Muscle of leg (tissue), 11 donors: ENCODE results near the gene RAI14. TPM values are rescaled to one million over a fixed set of nuclear protein-coding genes. Genes with fewer than 3 reads are reported as not detected.

Experiments used
- DNase-seq: peaks from one replicate; pipeline ENCODE4 v3.0.0; 2013
- H3K27ac ChIP-seq: one replicate; pipeline ENCODE4 v1.5.1; 2013; ENCODE audit warnings: mild to moderate bottlenecking, low read length, control low read depth
- H3K27me3 ChIP-seq: one replicate; pipeline ENCODE4 v1.6.1; 2013; ENCODE audit warnings: low read length; ENCODE audit not compliant: control insufficient read depth, insufficient read depth
- H3K36me3 ChIP-seq: one replicate; pipeline ENCODE4 v1.6.1; 2013; ENCODE audit warnings: low read length; ENCODE audit not compliant: control insufficient read depth, insufficient read depth
- H3K4me1 ChIP-seq: one replicate; pipeline ENCODE4 v1.6.1; 2013; ENCODE audit warnings: low read length; ENCODE audit not compliant: control insufficient read depth, insufficient read depth
- H3K4me3 ChIP-seq: one replicate; pipeline ENCODE4 v1.5.1; 2013; ENCODE audit warnings: low read length, control low read depth
- H3K9me3 ChIP-seq: replicated peaks from 2 replicates; pipeline ENCODE4 v1.6.1; 2013; ENCODE audit warnings: low read depth, low read length; ENCODE audit not compliant: control insufficient read depth
- WGBS: methylation state at CpG from one replicate; pipeline ENCODE4 v1.1.5; 2013; ENCODE audit warnings: missing lambda C conversion rate; ENCODE audit not compliant: insufficient coverage; 5-methylcytosine and 5-hydroxymethylcytosine counted together
- polyA plus RNA-seq, 8 donors: library from polyadenylated mRNA; unstranded; fragments of 120-200 nt; gene quantifications; one replicate each; pipeline versions ENCODE4 v1.2.1 to v1.2.3, GENCODE V29; 2013; ENCODE audit warnings: inconsistent platforms in 1 of 8, low replicate concordance in 1 of 8; ENCODE audit not compliant: insufficient read length in 8 of 8, insufficient read depth in 1 of 8
- total RNA-seq: library from RNA; stranded (reverse); fragments of 120-200 nt; gene quantifications from one replicate; pipeline ENCODE4 v1.2.4, GENCODE V29; 2013

Gene RAI14
- total and polyA plus RNA-seq, 9 donors: 15.7 to 40.4 (median 24.3) TPM

DNA sequence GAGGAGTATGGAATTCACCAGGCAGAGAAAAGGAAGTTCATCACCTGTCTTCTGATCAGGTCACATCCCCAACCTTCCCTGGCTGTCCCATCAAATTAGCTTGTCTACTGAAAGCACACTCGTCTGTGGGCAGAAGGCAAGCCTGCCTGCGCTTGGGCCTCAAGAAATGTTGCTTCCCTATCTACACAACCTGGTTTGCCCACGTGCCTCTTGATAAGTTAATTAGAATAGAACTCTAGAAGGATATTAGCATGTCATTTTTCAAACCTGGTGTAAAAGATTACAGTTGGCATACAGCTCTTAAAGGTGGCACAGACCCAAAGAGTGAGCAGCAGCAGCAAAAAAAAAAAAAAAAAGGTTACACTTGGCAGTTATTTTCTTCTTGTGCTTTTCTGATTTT lies 188.0 kb downstream of the RAI14 start:
- peaks cover 3% of the 10 kb centered on the region for H3K4me1 ChIP-seq
- no CpG with 5 or more reads among the region's 3 CpGs for WGBS
- DNase-seq: no peak

GRCh38 chr5:34844999-34845398 lies 188.9 kb downstream of the RAI14 start:
- Histone ChIP-seq H3K4me3 (no peak overlapping the region), H3K9me3 (no peaks in the 10 kb centered on the region), H3K27me3 (peaks cover 2% of the 10 kb centered on the region), H3K36me3 (no peaks in the 10 kb centered on the region), H3K4me1 (no peaks in the 10 kb centered on the region), H3K27ac (no peak overlapping the region)
- WGBS: no CpG with 5 or more reads among the region's 4 CpGs
- DNase-seq: no peak

More for the DNA sequence above, 188.0 kb downstream of the RAI14 start:
- peaks cover 2% of the 10 kb centered on the region for H3K27me3 ChIP-seq
- no peaks in the 10 kb centered on the region for H3K9me3 ChIP-seq
- H3K27ac ChIP-seq: no peak overlapping the region
- H3K36me3 ChIP-seq: no peaks in the 10 kb centered on the region
- no peak overlapping the region for H3K4me3 ChIP-seq

DNA sequence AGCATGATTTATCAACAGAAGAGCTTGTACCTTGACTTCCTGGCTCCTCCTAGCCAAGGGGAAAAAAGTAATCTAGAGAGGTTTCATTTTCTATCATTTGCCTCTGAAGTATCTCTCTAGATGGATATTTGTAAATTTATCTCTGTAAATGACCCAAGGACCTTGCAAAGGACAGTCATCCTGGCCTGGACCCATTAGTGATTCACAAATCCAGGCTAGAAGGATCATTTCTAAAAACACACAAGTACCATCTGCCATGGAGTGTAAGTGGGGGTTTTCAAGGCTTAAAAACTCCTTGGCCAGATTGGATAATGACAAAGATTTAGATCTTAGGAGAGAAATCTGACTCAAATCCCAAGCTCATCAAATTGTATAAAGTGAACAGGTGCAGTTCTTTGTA lies 190.9 kb downstream of the RAI14 start:
- Histone ChIP-seq H3K27ac (no peak overlapping the region), H3K9me3 (no peaks in the 10 kb centered on the region), H3K27me3 (peaks cover 2% of the 10 kb centered on the region), H3K36me3 (no peaks in the 10 kb centered on the region), H3K4me3 (no peak overlapping the region), H3K4me1 (no peaks in the 10 kb centered on the region)
- DNase-seq: no peak

DNA sequence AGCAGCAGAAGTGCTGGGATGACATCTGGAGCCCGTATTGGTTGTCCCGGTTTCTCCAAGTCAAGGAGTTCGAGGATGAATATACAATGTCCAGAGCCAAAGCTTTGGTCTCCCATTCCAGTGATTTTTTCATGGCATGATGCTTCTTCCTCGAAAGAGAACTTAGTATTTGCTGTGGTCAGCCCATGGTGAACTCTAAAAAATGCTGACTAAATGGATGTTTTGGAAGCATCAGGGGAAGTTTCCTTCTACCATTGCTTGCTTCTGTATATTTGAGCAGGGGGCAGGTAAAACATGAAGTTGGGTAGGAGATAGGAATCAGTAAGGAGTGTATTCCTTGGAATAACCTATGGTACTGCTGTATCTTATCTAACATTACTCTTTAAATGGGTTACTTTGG lies 191.4 kb downstream of the RAI14 start:
- Histone ChIP-seq H3K27me3 (peaks cover 2% of the 10 kb centered on the region), H3K4me3 (no peak overlapping the region), H3K4me1 (no peaks in the 10 kb centered on the region), H3K27ac (no peak overlapping the region), H3K9me3 (no peaks in the 10 kb centered on the region), H3K36me3 (no peaks in the 10 kb centered on the region)
- no peak for DNase-seq
- WGBS: 80% methylated on average over 3 of the region's 4 CpGs

GRCh38 chr5:34848230-34848629 lies 192.1 kb downstream of the RAI14 start:
- Histone ChIP-seq H3K4me3 (no peak overlapping the region), H3K9me3 (no peaks in the 10 kb centered on the region), H3K4me1 (no peaks in the 10 kb centered on the region), H3K27ac (no peak overlapping the region), H3K36me3 (no peaks in the 10 kb centered on the region), H3K27me3 (peaks cover 2% of the 10 kb centered on the region)
- DNase-seq: no peak
- no CpG with 5 or more reads among the region's 2 CpGs for WGBS

GRCh38 chr5:34849253-34849652 lies 193.1 kb downstream of the RAI14 start:
- peaks cover 2% of the 10 kb centered on the region for H3K27me3 ChIP-seq
- H3K4me3 ChIP-seq: no peak overlapping the region
- H3K36me3 ChIP-seq: no peaks in the 10 kb centered on the region
- WGBS: no CpG with 5 or more reads among the region's 3 CpGs
- no peak overlapping the region for H3K27ac ChIP-seq
- no peak for DNase-seq
- no peaks in the 10 kb centered on the region for H3K4me1 ChIP-seq
- no peaks in the 10 kb centered on the region for H3K9me3 ChIP-seq

GRCh38 chr5:34854459-34855174 lies 198.5 kb downstream of the RAI14 start:
- H3K4me1 ChIP-seq: no peaks in the 10 kb centered on the region
- 45% methylated on average over 2 of the region's 4 CpGs for WGBS
- H3K9me3 ChIP-seq: no peaks in the 10 kb centered on the region
- no peaks in the 10 kb centered on the region for H3K27me3 ChIP-seq
- no peak for DNase-seq
- no peaks in the 10 kb centered on the region for H3K36me3 ChIP-seq
- H3K4me3 ChIP-seq: no peak overlapping the region
- H3K27ac ChIP-seq: no peak overlapping the region

DNA sequence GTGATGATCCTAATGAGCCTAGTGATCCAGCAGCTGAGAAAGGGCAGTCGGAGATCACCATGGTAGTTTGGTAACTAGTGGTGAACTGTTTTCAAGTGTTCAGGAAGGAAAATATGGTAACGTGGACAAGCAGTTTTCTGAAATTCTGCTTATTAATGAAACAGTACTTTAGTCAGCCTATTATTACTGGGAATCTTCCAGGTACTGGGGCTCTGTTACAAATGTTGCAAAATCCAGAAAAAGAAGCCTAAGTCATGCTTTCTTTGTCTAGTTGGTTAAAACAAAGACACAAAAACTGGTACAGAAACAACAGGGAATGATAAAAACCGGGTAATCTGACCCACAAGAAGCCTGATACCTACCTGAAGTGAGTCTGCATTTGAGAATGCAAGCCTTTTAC lies 201.0 kb downstream of the RAI14 start:
- WGBS: 85% methylated on average over 2 of the region's 3 CpGs
- Histone ChIP-seq H3K4me1 (no peaks in the 10 kb centered on the region), H3K27me3 (no peaks in the 10 kb centered on the region), H3K4me3 (no peak overlapping the region), H3K9me3 (no peaks in the 10 kb centered on the region), H3K36me3 (no peaks in the 10 kb centered on the region), H3K27ac (no peak overlapping the region)
- DNase-seq: no peak

GRCh38 chr5:34857894-34858293 lies 201.8 kb downstream of the RAI14 start:
- Histone ChIP-seq H3K27me3 (no peaks in the 10 kb centered on the region), H3K27ac (no peak overlapping the region), H3K4me3 (no peak overlapping the region), H3K36me3 (no peaks in the 10 kb centered on the region), H3K9me3 (no peaks in the 10 kb centered on the region), H3K4me1 (no peaks in the 10 kb centered on the region)
- no peak for DNase-seq
- no CpG with 5 or more reads among the region's 1 CpG for WGBS

- DNase-seq: no peak
- Histone ChIP-seq H3K27ac (no peak overlapping the region), H3K4me3 (no peak overlapping the region), H3K27me3 (no peaks in the 10 kb centered on the region), H3K4me1 (no peaks in the 10 kb centered on the region), H3K36me3 (no peaks in the 10 kb centered on the region), H3K9me3 (no peaks in the 10 kb centered on the region)
- WGBS: no CpG with 5 or more reads among the region's 2 CpGs
Measured at GRCh38 chr5:34858790-34859189, 202.7 kb downstream of the RAI14 start.

GRCh38 chr5:34859253-34859652 lies 203.1 kb downstream of the RAI14 start:
- Histone ChIP-seq H3K27me3 (no peaks in the 10 kb centered on the region), H3K36me3 (no peaks in the 10 kb centered on the region), H3K9me3 (no peaks in the 10 kb centered on the region), H3K27ac (no peak overlapping the region), H3K4me1 (no peaks in the 10 kb centered on the region), H3K4me3 (no peak overlapping the region)
- WGBS: 82% methylated on average over 3 of the region's 5 CpGs
- no peak for DNase-seq
